GM23338 (cell line): ENCODE data around the gene SLC16A9. TPM values are rescaled to one million over a fixed set of nuclear protein-coding genes. Genes with fewer than 3 reads are reported as not detected.
"Not testable (repeated sequence)": the region's sequence is repeated elsewhere in the genome, so short reads cannot be mapped to it uniquely, and the experiment has no call there.

Source experiments
- ATAC-seq: fragments of 200-7000 bp; cut with Tn5 transposase; 3 replicates; pipeline ENCODE4 v1.9.1; 2020
- DNase-seq: peaks from one replicate; pipeline ENCODE4 v3.0.0-alpha.2; 2015; ENCODE audit warnings: low spot score
- H2AFZ ChIP-seq: fragments of 200-600 bp; sonication (generic); 2 replicates; pipeline ENCODE4 v1.8.0; 2016; ENCODE audit warnings: antibody characterized with exemption, mild to moderate bottlenecking, moderate library complexity
- H3F3A ChIP-seq: fragments of 200-600 bp; sonication (generic); replicated peaks from 2 replicates; pipeline ENCODE4 v1.8.0; 2017; ENCODE audit warnings: antibody characterized with exemption, mixed run types, low read depth
- H3K27ac ChIP-seq: fragments of 200-600 bp; sonication (generic); 2 replicates; pipeline ENCODE4 v1.6.1; 2016; ENCODE audit warnings: low read depth
- H3K27me3 ChIP-seq: fragments of 200-600 bp; sonication (generic); 2 replicates; pipeline ENCODE4 v1.8.0; 2016; ENCODE audit warnings: mild to moderate bottlenecking, mixed run types, moderate library complexity; ENCODE audit not compliant: insufficient read depth
- H3K36me3 ChIP-seq: fragments of 200-600 bp; sonication (generic); 2 replicates; pipeline ENCODE4 v1.8.0; 2016; ENCODE audit warnings: mild to moderate bottlenecking; ENCODE audit not compliant: insufficient read depth
- H3K4me1 ChIP-seq: fragments of 200-600 bp; sonication (generic); 2 replicates; pipeline ENCODE4 v1.8.0; 2016; ENCODE audit warnings: mild to moderate bottlenecking, moderate library complexity; ENCODE audit not compliant: insufficient read depth
- H3K4me2 ChIP-seq: fragments of 200-600 bp; sonication (generic); 2 replicates; pipeline ENCODE4 v1.7.1; 2017; ENCODE audit warnings: mixed run types
- H3K4me3 ChIP-seq: fragments of 200-600 bp; sonication (generic); 2 replicates; pipeline ENCODE4 v1.6.1; 2016; ENCODE audit warnings: mixed run types
- H3K79me2 ChIP-seq: fragments of 200-600 bp; sonication (generic); replicated peaks from 2 replicates; pipeline ENCODE4 v1.8.0; 2017; ENCODE audit warnings: mild to moderate bottlenecking; ENCODE audit not compliant: insufficient read depth
- H3K9me2 ChIP-seq: fragments of 200-600 bp; sonication (generic); 2 replicates; pipeline ENCODE4 v1.8.0; 2017; ENCODE audit not compliant: insufficient read depth
- H4K20me1 ChIP-seq: fragments of 200-600 bp; sonication (generic); replicated peaks from 2 replicates; pipeline ENCODE4 v1.8.0; 2017; ENCODE audit warnings: mild to moderate bottlenecking; ENCODE audit not compliant: insufficient read depth
- H3K27ac Mint-ChIP-seq: 2 replicates; pipeline ENCODE4 v1.8.0; 2020; ENCODE audit warnings: inconsistent platforms, mild to moderate bottlenecking, moderate library complexity, mixed read lengths
- H3K27me3 Mint-ChIP-seq: 3 replicates; pipeline ENCODE4 v1.8.0; 2022; ENCODE audit warnings: low read depth, mild to moderate bottlenecking, moderate library complexity, mixed read lengths, inconsistent platforms; ENCODE audit not compliant: insufficient read depth, poor library complexity
- H3K36me3 Mint-ChIP-seq: 3 replicates; pipeline ENCODE4 v1.8.0; 2021; ENCODE audit warnings: low read depth, mild to moderate bottlenecking, inconsistent platforms, moderate library complexity, mixed read lengths
- H3K4me1 Mint-ChIP-seq: 3 replicates; pipeline ENCODE4 v1.8.0; 2020; ENCODE audit warnings: mild to moderate bottlenecking, inconsistent platforms, mixed read lengths
- H3K4me3 Mint-ChIP-seq: 3 replicates; pipeline ENCODE4 v1.8.0; 2021; ENCODE audit warnings: moderate library complexity, mild to moderate bottlenecking, inconsistent platforms, mixed read lengths
- H3K9me3 Mint-ChIP-seq: 3 replicates; pipeline ENCODE4 v1.8.0; 2020; ENCODE audit warnings: moderate library complexity, mild to moderate bottlenecking, inconsistent platforms, mixed read lengths
- CTCF ChIP-seq, 2 experiments: fragments of 200-600 bp in 1 of 2; sonication (generic) in 1 of 2; conservative IDR thresholded peaks; 2 replicates each; pipeline versions ENCODE4 v1.5.1 to v1.6.1; 2016 to 2017; ENCODE audit warnings: antibody characterized with exemption in 2 of 2, low read depth in 2 of 2, mild to moderate bottlenecking in 2 of 2, moderate library complexity in 1 of 2
- ETS1 ChIP-seq: IDR thresholded peaks from 2 replicates; pipeline ENCODE4 v1.6.1; 2016; ENCODE audit warnings: antibody characterized with exemption
- EZH2 ChIP-seq: fragments of 200-600 bp; sonication (generic); IDR thresholded peaks from one replicate; pipeline ENCODE4 v1.8.0; 2017; ENCODE audit warnings: antibody characterized with exemption, mild to moderate bottlenecking, low read depth; ENCODE audit not compliant: unreplicated experiment
- EZH2phosphoT487 ChIP-seq: fragments of 200-600 bp; sonication (generic); IDR thresholded peaks from one replicate; pipeline ENCODE4 v1.8.1; 2018; ENCODE audit warnings: antibody characterized with exemption; ENCODE audit not compliant: unreplicated experiment
- JUNB ChIP-seq: IDR thresholded peaks from one replicate; pipeline ENCODE4 v1.6.1; 2016; ENCODE audit warnings: antibody characterized with exemption; ENCODE audit not compliant: unreplicated experiment
- NANOG ChIP-seq: IDR thresholded peaks from 2 replicates; pipeline ENCODE4 v1.6.1; 2016; ENCODE audit warnings: antibody characterized with exemption, borderline replicate concordance
- POLR2AphosphoS5 ChIP-seq: IDR thresholded peaks from 2 replicates; pipeline ENCODE4 v1.6.1; 2016; ENCODE audit warnings: antibody characterized with exemption, low read depth
- REST ChIP-seq: IDR thresholded peaks from one replicate; pipeline ENCODE4 v1.6.1; 2018; ENCODE audit warnings: antibody characterized with exemption; ENCODE audit not compliant: unreplicated experiment
- STAT1 ChIP-seq: IDR thresholded peaks from one replicate; pipeline ENCODE4 v1.6.1; 2016; ENCODE audit warnings: antibody characterized with exemption; ENCODE audit not compliant: unreplicated experiment
- ZNF114 ChIP-seq: fragments of 250-450 bp; sonication (Bioruptor Pico); IDR thresholded peaks from 2 replicates; pipeline ENCODE4 v1.5.0; 2020; ENCODE audit warnings: mild to moderate bottlenecking, moderate library complexity
- ZNF331 ChIP-seq: fragments of 250-450 bp; sonication (Bioruptor Pico); IDR thresholded peaks from 2 replicates; pipeline ENCODE4 v1.5.0; 2020; ENCODE audit warnings: low read depth, mild to moderate bottlenecking, moderate library complexity
- polyA plus RNA-seq: library from polyadenylated mRNA; unstranded; fragments of >200 nt; fragmentation: Nextera tagmentation; extraction: Ambion mirVana; gene quantifications from 2 replicates; pipeline ENCODE4 v1.2.1, GENCODE V29; 2016
- total RNA-seq: library from RNA; depleted of rRNA; stranded (reverse); fragments of >200 nt; shearing (Covaris generic); gene quantifications from 2 replicates; pipeline ENCODE4 v1.2.3, GENCODE V29; 2014

The SLC16A9 gene
- total and polyA plus RNA-seq, 2 experiments from 2014 or later: 6.5 to 11.4 TPM

GRCh38 chr10:59641688-59642087 lies 68.0 kb downstream of the SLC16A9 start:
- not testable (repeated sequence) for H3K79me2 ChIP-seq, H3K27me3 ChIP-seq, H3K4me1 Mint-ChIP-seq, H3K4me2 ChIP-seq, H4K20me1 ChIP-seq, H3K4me1 ChIP-seq, DNase-seq, H2AFZ ChIP-seq, H3K36me3 ChIP-seq, H3F3A ChIP-seq, H3K27ac ChIP-seq, H3K27ac Mint-ChIP-seq, H3K4me3 Mint-ChIP-seq, H3K9me2 ChIP-seq, ATAC-seq, H3K27me3 Mint-ChIP-seq, H3K4me3 ChIP-seq
- Mint-ChIP-seq H3K9me3 (peaks cover 24% of the 10 kb centered on the region), H3K36me3 (peaks cover 13% of the 10 kb centered on the region)

- peaks cover 9% of the 10 kb centered on the region; the same call in 2 of the 3 replicates for H3K36me3 Mint-ChIP-seq
- Histone ChIP-seq H3F3A (no peaks in the 10 kb centered on the region), H3K27me3 (no peaks in the 10 kb centered on the region), H3K4me1 (no peaks in the 10 kb centered on the region), H2AFZ (no peak overlapping the region), H3K79me2 (no peaks in the 10 kb centered on the region), H3K4me3 (no peak overlapping the region), H3K4me2 (no peak overlapping the region), H3K36me3 (0 out of 2 replicates have a peak, but pooled peaks cover 5% of the 10 kb centered on the region), H3K27ac (no peak overlapping the region), H3K9me2 (0 out of 2 replicates have a peak, but pooled peaks cover 6% of the 10 kb centered on the region), H4K20me1 (no peaks in the 10 kb centered on the region)
- peaks cover 15% of the 10 kb centered on the region for H3K9me3 Mint-ChIP-seq
- H3K27me3 Mint-ChIP-seq: no peaks in the 10 kb centered on the region
- H3K27ac Mint-ChIP-seq: no peak overlapping the region
- no peak for ATAC-seq
- peaks cover 3% of the 10 kb centered on the region; the same call in 2 of the 3 replicates for H3K4me1 Mint-ChIP-seq
- H3K4me3 Mint-ChIP-seq: no peak overlapping the region
- no peak for DNase-seq
- no peak for TF ChIP-seq EZH2phosphoT487
- TF ChIP-seq POLR2AphosphoS5: no peak
- TF ChIP-seq CTCF (conservative IDR thresholded peaks at IDR 0.05; ENCODE audit: low read depth in 2 of 2): no peak
- TF ChIP-seq ETS1: no peak
- TF ChIP-seq STAT1: no peak
- TF ChIP-seq JUNB: no peak
- TF ChIP-seq EZH2: no peak
- no peak for TF ChIP-seq ZNF331 (CRISPR knock-in tag)
- no peak for TF ChIP-seq ZNF114 (CRISPR knock-in tag)
- no peak for TF ChIP-seq NANOG
- no peak for TF ChIP-seq REST
Measured at GRCh38 chr10:59635502-59636290, 74.0 kb downstream of the SLC16A9 start.
